ENCODE data around the gene INVS.
"Not testable (repeated sequence)": the region's sequence is repeated elsewhere in the genome, so short reads cannot be mapped to it uniquely, and the experiment has no call there.

The INVS gene

GRCh38 chr9:100066539-100066938 is 32.5 kb upstream of the INVS start:
- Histone ChIP-seq H3K27me3 (ENCODE audit: control insufficient read depth, insufficient read depth, low read length) (no peaks in the 10 kb centered on the region), H3K9me3 (ENCODE audit: control insufficient read depth, insufficient read depth, low read length) (no peaks in the 10 kb centered on the region), H3K27ac (ENCODE audit: low read length) (no peak overlapping the region), H3K4me3 (ENCODE audit: low read length) (no peak overlapping the region), H3K4me1 (ENCODE audit: control insufficient read depth, insufficient read depth, low read length) (no peaks in the 10 kb centered on the region), H3K36me3 (ENCODE audit: control insufficient read depth, insufficient read depth, low read length) (no peaks in the 10 kb centered on the region)
- no CpG with 5 or more reads among the region's 2 CpGs for WGBS (ENCODE audit: insufficient coverage, insufficient read length)
- no peak for DNase-seq (ENCODE audit: low read depth, low spot score)

GRCh38 chr9:100067990-100068389 is 31.1 kb upstream of the INVS start:
- H3K4me1 ChIP-seq (ENCODE audit: control insufficient read depth, insufficient read depth, low read length); H3K36me3 ChIP-seq (ENCODE audit: control insufficient read depth, insufficient read depth, low read length); H3K27me3 ChIP-seq (ENCODE audit: control insufficient read depth, insufficient read depth, low read length); H3K27ac ChIP-seq (ENCODE audit: low read length); H3K9me3 ChIP-seq (ENCODE audit: control insufficient read depth, insufficient read depth, low read length); DNase-seq (ENCODE audit: low read depth, low spot score); H3K4me3 ChIP-seq (ENCODE audit: low read length): not testable (repeated sequence)
- no CpG with 5 or more reads among the region's 30 CpGs for WGBS (ENCODE audit: insufficient coverage, insufficient read length)

GRCh38 chr9:100069068-100069467 is 30.0 kb upstream of the INVS start:
- not testable (repeated sequence) for H3K36me3 ChIP-seq (ENCODE audit: control insufficient read depth, insufficient read depth, low read length); H3K27ac ChIP-seq (ENCODE audit: low read length); DNase-seq (ENCODE audit: low read depth, low spot score); H3K4me3 ChIP-seq (ENCODE audit: low read length); H3K9me3 ChIP-seq (ENCODE audit: control insufficient read depth, insufficient read depth, low read length); H3K27me3 ChIP-seq (ENCODE audit: control insufficient read depth, insufficient read depth, low read length); H3K4me1 ChIP-seq (ENCODE audit: control insufficient read depth, insufficient read depth, low read length)
- no CpG with 5 or more reads among the region's 3 CpGs for WGBS (ENCODE audit: insufficient coverage, insufficient read length)

GRCh38 chr9:100070104-100071041 is 28.7 kb upstream of the INVS start:
- Histone ChIP-seq H3K4me1 (ENCODE audit: control insufficient read depth, insufficient read depth, low read length) (no peaks in the 10 kb centered on the region), H3K36me3 (ENCODE audit: control insufficient read depth, insufficient read depth, low read length) (no peaks in the 10 kb centered on the region), H3K27me3 (ENCODE audit: control insufficient read depth, insufficient read depth, low read length) (no peaks in the 10 kb centered on the region), H3K27ac (ENCODE audit: low read length) (no peak overlapping the region), H3K4me3 (ENCODE audit: low read length) (no peak overlapping the region), H3K9me3 (ENCODE audit: control insufficient read depth, insufficient read depth, low read length) (no peaks in the 10 kb centered on the region)
- no peak for DNase-seq (ENCODE audit: low read depth, low spot score)
- no CpG with 5 or more reads among the region's 2 CpGs for WGBS (ENCODE audit: insufficient coverage, insufficient read length)

GRCh38 chr9:100071271-100071670 is 27.8 kb upstream of the INVS start:
- Histone ChIP-seq H3K4me1 (ENCODE audit: control insufficient read depth, insufficient read depth, low read length) (no peaks in the 10 kb centered on the region), H3K4me3 (ENCODE audit: low read length) (no peak overlapping the region), H3K36me3 (ENCODE audit: control insufficient read depth, insufficient read depth, low read length) (no peaks in the 10 kb centered on the region), H3K27me3 (ENCODE audit: control insufficient read depth, insufficient read depth, low read length) (no peaks in the 10 kb centered on the region), H3K9me3 (ENCODE audit: control insufficient read depth, insufficient read depth, low read length) (no peaks in the 10 kb centered on the region), H3K27ac (ENCODE audit: low read length) (no peak overlapping the region)
- no peak for DNase-seq (ENCODE audit: low read depth, low spot score)
- WGBS (ENCODE audit: insufficient coverage, insufficient read length) = no CpG with 5 or more reads among the region's 2 CpGs

GRCh38 chr9:100072805-100073204 is 26.2 kb upstream of the INVS start:
- Histone ChIP-seq H3K9me3 (ENCODE audit: control insufficient read depth, insufficient read depth, low read length) (no peaks in the 10 kb centered on the region), H3K4me3 (ENCODE audit: low read length) (no peak overlapping the region), H3K27me3 (ENCODE audit: control insufficient read depth, insufficient read depth, low read length) (no peaks in the 10 kb centered on the region), H3K4me1 (ENCODE audit: control insufficient read depth, insufficient read depth, low read length) (no peaks in the 10 kb centered on the region), H3K27ac (ENCODE audit: low read length) (no peak overlapping the region), H3K36me3 (ENCODE audit: control insufficient read depth, insufficient read depth, low read length) (no peaks in the 10 kb centered on the region)
- WGBS (ENCODE audit: insufficient coverage, insufficient read length) = no CpG with 5 or more reads among the region's 2 CpGs
- no peak for DNase-seq (ENCODE audit: low read depth, low spot score)

GRCh38 chr9:100074093-100074492 is 24.9 kb upstream of the INVS start:
- Histone ChIP-seq H3K27ac (ENCODE audit: low read length) (no peak overlapping the region), H3K27me3 (ENCODE audit: control insufficient read depth, insufficient read depth, low read length) (no peaks in the 10 kb centered on the region), H3K9me3 (ENCODE audit: control insufficient read depth, insufficient read depth, low read length) (no peaks in the 10 kb centered on the region), H3K4me1 (ENCODE audit: control insufficient read depth, insufficient read depth, low read length) (no peaks in the 10 kb centered on the region), H3K4me3 (ENCODE audit: low read length) (no peak overlapping the region), H3K36me3 (ENCODE audit: control insufficient read depth, insufficient read depth, low read length) (no peaks in the 10 kb centered on the region)
- no CpG with 5 or more reads among the region's 6 CpGs for WGBS (ENCODE audit: insufficient coverage, insufficient read length)
- DNase-seq (ENCODE audit: low read depth, low spot score) = no peak

GRCh38 chr9:100074989-100075388 is 24.1 kb upstream of the INVS start:
- no CpG with 5 or more reads among the region's 6 CpGs for WGBS (ENCODE audit: insufficient coverage, insufficient read length)
- H3K27me3 ChIP-seq (ENCODE audit: control insufficient read depth, insufficient read depth, low read length) = no peaks in the 10 kb centered on the region
- H3K36me3 ChIP-seq (ENCODE audit: control insufficient read depth, insufficient read depth, low read length) = no peaks in the 10 kb centered on the region
- no peak for DNase-seq (ENCODE audit: low read depth, low spot score)
- H3K4me1 ChIP-seq (ENCODE audit: control insufficient read depth, insufficient read depth, low read length) = no peaks in the 10 kb centered on the region
- no peaks in the 10 kb centered on the region for H3K9me3 ChIP-seq (ENCODE audit: control insufficient read depth, insufficient read depth, low read length)
- H3K4me3 ChIP-seq (ENCODE audit: low read length) = no peak overlapping the region
- H3K27ac ChIP-seq (ENCODE audit: low read length) = no peak overlapping the region

- not testable (repeated sequence) for H3K27ac ChIP-seq (ENCODE audit: low read length); H3K9me3 ChIP-seq (ENCODE audit: control insufficient read depth, insufficient read depth, low read length); H3K4me1 ChIP-seq (ENCODE audit: control insufficient read depth, insufficient read depth, low read length); H3K36me3 ChIP-seq (ENCODE audit: control insufficient read depth, insufficient read depth, low read length); H3K4me3 ChIP-seq (ENCODE audit: low read length); H3K27me3 ChIP-seq (ENCODE audit: control insufficient read depth, insufficient read depth, low read length); DNase-seq (ENCODE audit: low read depth, low spot score)
- no CpG with 5 or more reads among the region's 4 CpGs for WGBS (ENCODE audit: insufficient coverage, insufficient read length)
Observed at GRCh38 chr9:100076256-100076655, 22.8 kb upstream of the INVS start.

- Histone ChIP-seq H3K27me3 (ENCODE audit: control insufficient read depth, insufficient read depth, low read length) (no peaks in the 10 kb centered on the region), H3K27ac (ENCODE audit: low read length) (no peak overlapping the region), H3K9me3 (ENCODE audit: control insufficient read depth, insufficient read depth, low read length) (no peaks in the 10 kb centered on the region), H3K36me3 (ENCODE audit: control insufficient read depth, insufficient read depth, low read length) (no peaks in the 10 kb centered on the region), H3K4me3 (ENCODE audit: low read length) (no peak overlapping the region), H3K4me1 (ENCODE audit: control insufficient read depth, insufficient read depth, low read length) (no peaks in the 10 kb centered on the region; the same call in 1 of the 2 replicates)
- no peak for DNase-seq (ENCODE audit: low read depth, low spot score)
Observed at GRCh38 chr9:100082782-100083181, 16.3 kb upstream of the INVS start.
